Adrenal gland (tissue), 5 donors: Measurements from ENCODE around the gene SFXN5.

Experiments
- POLR2A ChIP-seq, 2 donors: fragments of 450-650 bp; IDR thresholded peaks; one replicate each; pipeline ENCODE4 v1.6.1; 2017; ENCODE audit warnings: antibody characterized with exemption in 2 of 2, mild to moderate bottlenecking in 2 of 2, moderate library complexity in 1 of 2
- TF ChIP-seq, protein P1 (sequence below), 6 experiments: fragments of 450-650 bp in 4 of 6; fragments of 200-600 bp in 2 of 6; sonication (generic) in 1 of 6; IDR thresholded peaks; 1 replicate in 5 of 6; 2 replicates in 1 of 6; pipeline versions ENCODE4 v1.5.1 to v1.8.0; 2016 to 2021; ENCODE audit warnings: antibody characterized with exemption in 6 of 6, mild to moderate bottlenecking in 2 of 6, moderate library complexity in 1 of 6
- donor health status: DM: no; HTN: no; CAD: no.

DNA sequence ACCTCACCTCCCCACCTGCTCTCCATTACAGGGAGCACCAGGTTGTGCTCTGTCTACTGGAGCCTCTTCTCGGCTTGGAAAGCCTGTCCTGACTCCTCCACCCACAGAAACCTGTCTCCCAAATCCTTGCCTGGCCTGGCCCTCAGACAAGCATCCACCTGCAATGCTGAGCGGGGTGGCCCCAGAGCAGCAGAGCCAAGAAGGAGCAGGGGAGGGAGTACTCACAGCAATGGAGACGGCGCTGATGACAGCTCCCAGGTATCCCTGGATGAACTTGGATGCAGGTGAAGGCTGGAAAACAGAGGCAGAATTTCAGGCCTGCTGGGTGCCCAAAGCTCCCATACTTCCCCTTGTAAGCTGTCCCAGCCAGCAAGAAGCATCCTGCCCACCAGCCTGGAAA is 72.8 kb downstream of the SFXN5 start:
- TF ChIP-seq, protein P1, sequence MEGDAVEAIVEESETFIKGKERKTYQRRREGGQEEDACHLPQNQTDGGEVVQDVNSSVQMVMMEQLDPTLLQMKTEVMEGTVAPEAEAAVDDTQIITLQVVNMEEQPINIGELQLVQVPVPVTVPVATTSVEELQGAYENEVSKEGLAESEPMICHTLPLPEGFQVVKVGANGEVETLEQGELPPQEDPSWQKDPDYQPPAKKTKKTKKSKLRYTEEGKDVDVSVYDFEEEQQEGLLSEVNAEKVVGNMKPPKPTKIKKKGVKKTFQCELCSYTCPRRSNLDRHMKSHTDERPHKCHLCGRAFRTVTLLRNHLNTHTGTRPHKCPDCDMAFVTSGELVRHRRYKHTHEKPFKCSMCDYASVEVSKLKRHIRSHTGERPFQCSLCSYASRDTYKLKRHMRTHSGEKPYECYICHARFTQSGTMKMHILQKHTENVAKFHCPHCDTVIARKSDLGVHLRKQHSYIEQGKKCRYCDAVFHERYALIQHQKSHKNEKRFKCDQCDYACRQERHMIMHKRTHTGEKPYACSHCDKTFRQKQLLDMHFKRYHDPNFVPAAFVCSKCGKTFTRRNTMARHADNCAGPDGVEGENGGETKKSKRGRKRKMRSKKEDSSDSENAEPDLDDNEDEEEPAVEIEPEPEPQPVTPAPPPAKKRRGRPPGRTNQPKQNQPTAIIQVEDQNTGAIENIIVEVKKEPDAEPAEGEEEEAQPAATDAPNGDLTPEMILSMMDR (IDR thresholded peaks at IDR 0.05) = no peak
- TF ChIP-seq POLR2A (IDR thresholded peaks at IDR 0.05) = no peak
